Endothelial cell of umbilical vein (primary cell): ENCODE data around the gene CCNG2. TPM values are rescaled to one million over a fixed set of nuclear protein-coding genes. Genes with fewer than 3 reads are reported as not detected.

Experiments used
- BruUV-seq: library from RNA; stranded (reverse); fragments of 400-500 nt; replicated peaks from 2 replicates; lab custom pipeline; 2021; lab: Mats Ljungman, UMichigan
- CTCF ChIA-PET: fragments of 300-600, 350-600 bp; sonication (Branson Sonifier 250); formaldehyde crosslinking; loops from one replicate; lab custom pipeline; 2021; ENCODE audit warnings: antibody characterized with exemption, inconsistent platforms; lab: Charles Lee
- POLR2A ChIA-PET: fragments of 300-600, 350-600 bp; sonication (Branson Sonifier 250); formaldehyde crosslinking; loops from one replicate; lab custom pipeline; 2021; ENCODE audit warnings: antibody characterized with exemption, inconsistent platforms; lab: Charles Lee
- DNase-seq: peaks from one replicate; pipeline ENCODE4 v3.0.0-alpha.2; 2011; ENCODE audit warnings: low read depth, low spot score
- FAIRE-seq: peaks from 2 replicates; lab custom pipeline; 2011; peaks lifted over from hg19 to GRCh38; lab: Jason Lieb, UNC
- H2AFZ ChIP-seq: 2 replicates; pipeline ENCODE4 v1.6.0; 2012; ENCODE audit warnings: low read depth, low read length, control low read depth, inconsistent platforms
- H3K27ac ChIP-seq: 2 replicates; pipeline ENCODE4 v1.5.1; 2011; ENCODE audit warnings: low read depth, mild to moderate bottlenecking, control low read depth, low read length, moderate library complexity; ENCODE audit not compliant: insufficient read depth
- H3K27me3 ChIP-seq, 2 experiments: 2 replicates each; pipeline versions ENCODE4 v1.6.0 to v1.6.1; 2011; ENCODE audit warnings: low read length in 2 of 2, mixed read lengths in 1 of 2; ENCODE audit not compliant: control insufficient read depth in 2 of 2, insufficient read depth in 2 of 2
- H3K36me3 ChIP-seq, 2 experiments: 2 replicates in 1 of 2; 3 replicates in 1 of 2; pipeline ENCODE4 v1.5.1; 2011; ENCODE audit warnings: low read length in 2 of 2, mild to moderate bottlenecking in 1 of 2, moderate library complexity in 1 of 2; ENCODE audit not compliant: control insufficient read depth in 2 of 2, insufficient read depth in 2 of 2; ENCODE audit errors: extremely low read depth in 1 of 2
- H3K4me1 ChIP-seq: 3 replicates; pipeline ENCODE4 v1.5.1; 2011; ENCODE audit warnings: mild to moderate bottlenecking, low read length; ENCODE audit not compliant: control insufficient read depth, insufficient read depth; ENCODE audit errors: extremely low read depth
- H3K4me2 ChIP-seq: 2 replicates; pipeline ENCODE4 v1.6.1; 2011; ENCODE audit warnings: low read length, control low read depth, mixed read lengths; ENCODE audit not compliant: insufficient read depth
- H3K4me3 ChIP-seq, 3 experiments: fragments of 200-600 bp in 1 of 3; sonication (generic), shearing (Covaris generic) in 1 of 3; replicated peaks in 1 of 3; 2 replicates each; pipeline ENCODE4 v1.5.1; 2011 to 2016; ENCODE audit warnings: control low read depth in 3 of 3, low read length in 3 of 3, mild to moderate bottlenecking in 2 of 3, inconsistent platforms in 1 of 3, low read depth in 1 of 3, moderate library complexity in 1 of 3; ENCODE audit not compliant: insufficient read depth in 1 of 3
- H3K79me2 ChIP-seq: 2 replicates; pipeline ENCODE4 v1.6.0; 2012; ENCODE audit warnings: low read length, inconsistent platforms; ENCODE audit not compliant: control insufficient read depth, insufficient read depth
- H3K9ac ChIP-seq: replicated peaks from 2 replicates; pipeline ENCODE3; 2011; ENCODE audit warnings: low read length, control low read depth; ENCODE audit not compliant: insufficient read depth; ENCODE audit errors: extremely low read depth
- H3K9me1 ChIP-seq: replicated peaks from 3 replicates; pipeline ENCODE4 v1.6.0; 2011; ENCODE audit warnings: mild to moderate bottlenecking, low read length; ENCODE audit not compliant: control insufficient read depth, insufficient read depth; ENCODE audit errors: extremely low read depth
- H3K9me3 ChIP-seq: replicated peaks from 2 replicates; pipeline ENCODE4 v1.5.1; 2012; ENCODE audit warnings: low read length, inconsistent platforms; ENCODE audit not compliant: control insufficient read depth, insufficient read depth
- H4K20me1 ChIP-seq: replicated peaks from 2 replicates; pipeline ENCODE3; 2011; ENCODE audit warnings: mild to moderate bottlenecking, low read length; ENCODE audit not compliant: control insufficient read depth, insufficient read depth; ENCODE audit errors: extremely low read depth
- CTCF ChIP-seq, 2 donors: IDR thresholded peaks; 1 replicate in 1 of 2; 2 replicates in 1 of 2; pipeline ENCODE4 v1.5.1; 2011; ENCODE audit warnings: low read length in 2 of 2, mild to moderate bottlenecking in 2 of 2, moderate library complexity in 2 of 2, control low read depth in 1 of 2, inconsistent platforms in 1 of 2, low read depth in 1 of 2; ENCODE audit not compliant: insufficient read depth in 1 of 2; ENCODE audit errors: extremely low read depth in 1 of 2
- EZH2 ChIP-seq: IDR thresholded peaks from 2 replicates; pipeline ENCODE4 v1.6.1; 2012; ENCODE audit warnings: borderline replicate concordance, low read depth, mild to moderate bottlenecking, moderate library complexity, low read length, inconsistent platforms; ENCODE audit not compliant: severe bottlenecking
- FOS ChIP-seq: IDR thresholded peaks from 2 replicates; pipeline ENCODE4 v1.6.1; 2011; ENCODE audit warnings: mild to moderate bottlenecking, low read length, moderate library complexity, borderline replicate concordance; ENCODE audit not compliant: insufficient read depth
- GATA2 ChIP-seq: IDR thresholded peaks from 2 replicates; pipeline ENCODE4 v1.7.0; 2011; ENCODE audit warnings: low read depth, mild to moderate bottlenecking, moderate library complexity, mixed read lengths, low read length; ENCODE audit not compliant: insufficient read length, insufficient read depth
- JUN ChIP-seq: IDR thresholded peaks from 2 replicates; pipeline ENCODE4 v1.6.1; 2011; ENCODE audit warnings: borderline replicate concordance, low read depth; ENCODE audit not compliant: insufficient read length, insufficient read depth
- MAX ChIP-seq: IDR thresholded peaks from 2 replicates; pipeline ENCODE4 v1.6.1; 2011; ENCODE audit not compliant: insufficient read depth, insufficient read length
- MYC ChIP-seq: IDR thresholded peaks from one replicate; pipeline ENCODE4 v1.6.1; 2011; ENCODE audit warnings: mild to moderate bottlenecking, low read depth, low read length
- POLR2A ChIP-seq: IDR thresholded peaks from 2 replicates; pipeline ENCODE4 v1.6.1; 2012; ENCODE audit warnings: low read depth, mild to moderate bottlenecking, control low read depth, low read length
- POLR2AphosphoS5 ChIP-seq: IDR thresholded peaks from 2 replicates; pipeline ENCODE4 v1.6.1; 2012; ENCODE audit warnings: low read depth, mild to moderate bottlenecking, control low read depth, low read length, moderate library complexity; ENCODE audit not compliant: insufficient read depth
- dilution Hi-C: fragments of 300-500 bp; cut with MboI; formaldehyde crosslinking; loops from one replicate; pipeline ENCODE4 v1.15.0; 2019; ENCODE audit warnings: low sequenced_read_pairs; ENCODE audit not compliant: extremely low pct_ligation_motif_present
- intact Hi-C: fragments of 100-400 bp; cut with micrococcal nuclease; formaldehyde crosslinking; loops from one replicate; pipeline ENCODE4 v1.10.0; 2022
- polyA plus RNA-seq, 4 experiments: library from polyadenylated mRNA; depleted of rRNA in 3 of 4; stranded (reverse) in 3 of 4; unstranded in 1 of 4; fragments of >200 nt; gene quantifications; 2 replicates each; pipeline versions ENCODE4 v1.2.1 to v1.2.3, GENCODE V29; 2011 to 2012; ENCODE audit warnings: missing spikeins in 1 of 4
- total RNA-seq: library from RNA; stranded (reverse); gene quantifications from 2 replicates; pipeline ENCODE4 v1.2.3, GENCODE V29; 2021

The CCNG2 gene
- total and polyA plus RNA-seq, 2 donors (not counting 3 experiments of a cell fraction or from before 2014, with no cell fraction given), result 7.9 to 28.3 TPM

DNA sequence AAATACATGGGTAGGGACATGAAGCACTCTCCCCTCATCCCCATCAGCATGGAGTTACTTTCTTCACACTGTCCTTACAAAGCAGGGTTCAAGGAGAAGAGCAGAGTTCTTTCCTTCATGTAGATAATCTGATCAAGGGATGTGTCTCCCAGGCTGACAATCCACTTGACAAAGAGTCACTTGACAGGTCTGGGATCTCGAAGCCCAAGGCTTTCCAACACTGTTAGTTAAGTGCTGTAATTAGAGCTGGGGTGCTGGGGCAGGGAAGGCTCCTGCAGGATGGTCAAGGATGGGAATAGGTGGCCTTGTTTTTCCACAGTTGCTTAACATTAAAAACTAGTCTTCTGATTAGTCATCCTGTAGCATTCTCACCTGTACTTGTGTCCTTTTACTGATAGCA lies 38.0 kb downstream of the CCNG2 start:
- CTCF ChIA-PET, result interaction anchor here (2.0 to 2.3 kb wide), 2 partner anchors 8 to 138 kb away, joined by 5 to 30 read pairs; no protein-coding TSS in a partner anchor

More for the DNA sequence above, 38.0 kb downstream of the CCNG2 start:
- POLR2A ChIA-PET, result no interaction called here
- Histone ChIP-seq H3K9ac (no peak overlapping the region), H3K4me3 (no peak overlapping the region), H3K36me3 (no peaks in the 10 kb centered on the region), H3K4me2 (no peak overlapping the region), H3K4me1 (no peaks in the 10 kb centered on the region), H3K9me1 (no peaks in the 10 kb centered on the region), H2AFZ (no peak overlapping the region), H3K79me2 (no peaks in the 10 kb centered on the region), H3K27ac (no peak overlapping the region), H3K27me3 (peaks cover 43 to 54% of the 10 kb centered on the region in 2 experiments), H4K20me1 (no peaks in the 10 kb centered on the region), H3K9me3 (no peaks in the 10 kb centered on the region)
- no peak for FAIRE-seq
- dilution Hi-C loops (no loop called here), intact Hi-C loops (no loop called here)
- no peak for DNase-seq
- TF ChIP-seq MYC, result no peak
- no peak for TF ChIP-seq GATA2
- TF ChIP-seq MAX, result no peak
- no peak for TF ChIP-seq POLR2AphosphoS5
- no peak for TF ChIP-seq CTCF (IDR thresholded peaks at IDR 0.05; ENCODE audit: extremely low read depth in 1 of 2, insufficient read depth in 1 of 2, low read depth in 1 of 2, low read length in 2 of 2)
- TF ChIP-seq FOS, result no peak
- TF ChIP-seq POLR2A, result no peak
- no peak for TF ChIP-seq EZH2
- no peak for TF ChIP-seq JUN
- no TSS peak for BruUV-seq
